HG03095 (cell line): ENCODE measurements around the gene CHST8.
"Not testable (repeated sequence)": the region's sequence is repeated elsewhere in the genome, so short reads cannot be mapped to it uniquely, and the experiment has no call there.

Source experiments
- ATAC-seq: cut with Tn5 transposase; IDR thresholded peaks from one replicate; pipeline ENCODE4 v1.9.1; 2021; ENCODE audit warnings: moderate library complexity; ENCODE audit not compliant: unreplicated experiment

The CHST8 gene

DNA sequence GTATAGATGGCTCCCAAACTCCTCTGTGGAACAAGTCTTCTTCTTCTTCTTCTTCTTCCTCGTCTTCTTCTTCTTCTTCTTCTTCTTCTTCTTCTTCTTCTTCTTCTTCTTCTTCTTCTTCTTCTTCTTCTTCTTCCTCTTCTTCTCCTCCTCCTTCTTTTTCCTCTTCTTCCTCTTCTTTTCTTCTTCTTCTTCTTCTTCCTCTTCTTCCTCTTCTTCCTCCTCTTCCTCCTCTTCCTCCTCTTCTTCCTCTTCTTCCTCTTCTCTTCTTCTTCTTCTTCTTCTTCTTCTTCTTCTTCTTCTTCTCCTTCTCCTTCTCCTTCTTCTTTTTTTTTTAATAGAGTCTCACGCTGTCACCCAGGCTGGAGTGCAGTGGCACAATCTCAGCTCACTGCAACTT lies 3.4 kb upstream of the CHST8 start:
- not testable (repeated sequence) for ATAC-seq

- ATAC-seq: no peak
These were observed 2.9 kb upstream of the CHST8 start for GRCh38 chr19:33618884-33619283.

DNA sequence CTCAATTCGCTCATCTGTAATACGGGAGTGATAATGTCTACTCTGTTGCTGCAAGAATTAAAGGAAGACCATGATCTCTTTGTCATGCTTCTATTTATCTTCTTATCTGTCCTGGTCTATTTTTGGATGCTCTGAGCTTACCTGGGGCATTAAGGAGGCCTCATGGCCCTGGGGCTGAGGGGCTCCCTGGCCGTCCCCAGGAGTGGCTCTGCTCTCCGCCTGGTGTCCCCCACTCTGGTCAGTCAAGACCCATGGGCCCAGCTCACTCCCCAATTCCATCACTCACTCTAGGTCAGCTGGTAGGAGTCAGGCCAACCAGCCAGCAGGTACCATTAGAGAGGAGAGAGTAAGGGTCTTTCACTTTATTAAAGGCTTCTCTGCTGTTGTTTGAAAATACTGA lies 1.1 kb upstream of the CHST8 start:
- no peak for ATAC-seq

DNA sequence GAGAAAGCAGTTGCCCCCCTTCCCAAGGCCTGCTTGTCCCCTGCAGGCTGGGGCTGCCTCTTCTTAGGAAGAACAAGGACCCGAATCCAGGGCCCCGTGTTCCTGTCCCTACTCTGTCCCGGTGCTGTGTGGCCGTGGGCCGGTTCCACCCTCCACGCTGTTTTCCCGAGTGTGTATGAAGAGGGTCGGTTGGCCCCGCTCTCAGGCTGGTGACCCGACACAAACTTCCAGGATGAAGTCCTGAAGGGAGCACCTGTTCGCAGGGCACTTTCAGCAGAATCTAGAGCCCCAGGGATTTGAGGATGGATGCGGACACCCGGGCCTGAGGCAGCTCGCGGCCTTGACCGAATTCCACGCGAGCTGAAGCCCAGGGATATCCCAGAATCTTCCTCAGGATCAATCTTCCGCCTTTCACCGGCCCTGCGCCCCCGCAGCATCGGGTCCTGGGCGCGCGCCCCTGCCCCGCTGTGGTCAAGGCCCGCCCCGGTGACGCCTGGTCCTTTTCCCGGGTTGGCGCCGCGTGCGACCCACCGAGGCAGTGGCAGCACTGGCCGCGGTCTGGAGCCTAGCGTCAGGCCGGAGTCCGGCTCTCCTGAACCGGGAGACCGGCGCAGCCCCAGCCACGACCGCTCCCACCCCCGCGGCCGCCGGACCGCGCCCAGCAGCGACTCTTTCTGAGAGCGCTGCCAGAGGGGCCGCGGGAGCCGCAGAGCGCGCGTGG lies 528 bp upstream of the CHST8 start:
- no peak for ATAC-seq

DNA sequence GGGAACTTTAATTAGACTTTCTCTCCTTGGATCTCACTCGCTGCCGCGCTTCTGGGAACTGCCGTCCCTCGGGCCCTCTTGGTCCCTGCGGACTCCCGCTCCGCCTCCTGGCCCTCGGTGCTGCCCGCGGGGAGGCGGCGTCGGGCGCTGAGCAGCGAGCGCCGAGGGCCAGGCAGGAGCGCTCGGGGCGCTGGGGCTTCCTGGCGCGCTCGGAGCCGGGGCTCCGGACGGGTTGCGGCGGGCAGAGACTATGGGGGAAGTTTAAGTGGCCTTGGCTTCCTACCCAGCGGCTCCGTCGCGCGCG lies 704 bp downstream of the CHST8 start:
- ATAC-seq: no peak

- no peak for ATAC-seq
These were observed 1.2 kb downstream of the CHST8 start for GRCh38 chr19:33622809-33623511.

- no peak for ATAC-seq
These were observed 2.8 kb downstream of the CHST8 start for GRCh38 chr19:33624586-33624985.

DNA sequence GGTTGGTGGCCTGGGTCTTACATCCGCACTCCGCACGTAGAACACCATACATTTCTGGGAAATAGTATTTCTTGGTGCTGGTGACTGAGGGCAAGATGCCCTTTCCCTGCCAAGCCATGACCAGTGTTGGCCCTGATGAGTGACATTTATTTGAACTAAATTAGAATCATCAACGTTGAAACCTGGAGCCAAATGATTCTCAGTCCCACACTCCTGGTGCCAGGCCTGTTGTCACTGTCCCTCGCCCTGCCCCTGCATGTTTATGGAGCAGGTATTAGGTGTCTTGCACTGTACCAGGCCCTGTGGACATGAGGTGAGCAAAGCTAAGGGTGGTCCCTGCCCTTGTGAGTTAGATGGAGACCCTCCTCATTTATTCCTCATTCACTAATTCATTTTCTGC lies 5.8 kb downstream of the CHST8 start:
- ATAC-seq: no peak

GRCh38 chr19:33627962-33628839 lies 6.4 kb downstream of the CHST8 start:
- no peak for ATAC-seq

DNA sequence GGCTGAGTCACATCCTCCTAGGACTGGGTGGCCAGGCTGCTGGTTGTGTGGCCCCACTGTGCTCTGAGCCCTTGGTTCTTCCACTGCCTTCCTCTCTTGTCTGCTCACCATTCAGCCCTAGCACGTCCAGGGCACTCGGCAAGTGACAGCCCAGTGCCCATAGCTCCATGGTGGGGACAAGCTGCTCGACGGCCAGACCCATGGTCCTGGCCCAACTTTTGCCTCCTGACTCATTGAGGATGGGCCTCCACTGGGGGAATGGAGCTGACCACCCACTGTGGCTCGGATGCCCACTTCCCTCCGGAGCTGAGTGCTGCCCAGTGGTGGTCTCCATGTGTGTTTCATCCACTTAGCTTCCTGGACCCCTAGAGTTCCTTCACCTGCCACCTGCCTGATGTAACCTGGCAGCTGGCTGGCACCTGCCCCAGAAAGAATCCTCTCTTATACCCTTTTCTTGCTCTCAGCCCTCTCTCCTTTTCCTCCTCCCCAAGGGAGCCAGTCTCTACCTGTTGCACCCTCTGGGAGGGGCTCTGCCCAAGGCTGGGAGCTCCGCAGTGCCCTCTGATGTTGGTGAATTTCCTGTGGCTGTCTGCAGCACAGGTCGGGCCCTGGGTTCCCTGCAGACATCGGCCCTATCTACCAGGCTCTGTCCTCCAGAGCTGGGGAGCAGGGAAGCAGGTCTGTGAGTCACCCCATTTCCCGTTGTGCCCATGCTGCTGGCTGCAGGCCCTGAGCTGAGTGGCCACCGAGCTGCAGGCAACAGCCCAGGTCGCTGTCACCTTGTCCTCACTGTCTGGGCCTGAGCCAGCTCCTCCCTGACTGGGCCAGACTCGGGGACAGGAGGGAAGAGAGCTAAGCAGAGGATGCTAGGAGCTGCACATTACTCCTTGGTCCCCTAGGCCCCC lies 7.4 kb downstream of the CHST8 start:
- no peak for ATAC-seq

DNA sequence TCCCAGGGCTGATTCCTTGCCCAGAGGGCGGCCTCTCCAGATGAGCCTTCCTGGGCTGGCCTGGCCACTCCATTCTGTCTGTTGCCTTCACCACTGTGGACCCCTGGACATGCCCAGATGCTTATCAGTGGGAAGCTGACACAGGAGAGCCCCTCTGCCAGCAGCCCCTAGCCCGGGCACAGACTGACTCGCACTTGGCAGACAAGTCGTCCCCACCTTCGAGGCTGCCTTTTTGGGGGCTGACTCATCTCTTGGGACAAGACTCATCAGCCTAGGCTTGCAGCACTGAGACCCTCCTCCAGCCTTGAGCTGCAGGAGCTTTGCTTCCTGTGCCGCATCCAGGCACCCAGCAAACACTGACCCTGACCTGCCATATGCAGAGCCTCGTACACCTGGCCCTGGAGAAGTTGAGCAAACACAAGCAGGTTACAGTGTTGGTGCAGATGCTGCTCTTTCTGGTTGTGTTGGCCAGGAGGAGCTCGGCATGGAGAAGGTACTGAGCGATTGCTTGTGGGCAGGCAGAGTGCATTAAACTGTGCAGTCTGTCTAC lies 8.1 kb downstream of the CHST8 start:
- ATAC-seq: no peak

GRCh38 chr19:33630880-33631608 lies 9.3 kb downstream of the CHST8 start:
- ATAC-seq: no peak

DNA sequence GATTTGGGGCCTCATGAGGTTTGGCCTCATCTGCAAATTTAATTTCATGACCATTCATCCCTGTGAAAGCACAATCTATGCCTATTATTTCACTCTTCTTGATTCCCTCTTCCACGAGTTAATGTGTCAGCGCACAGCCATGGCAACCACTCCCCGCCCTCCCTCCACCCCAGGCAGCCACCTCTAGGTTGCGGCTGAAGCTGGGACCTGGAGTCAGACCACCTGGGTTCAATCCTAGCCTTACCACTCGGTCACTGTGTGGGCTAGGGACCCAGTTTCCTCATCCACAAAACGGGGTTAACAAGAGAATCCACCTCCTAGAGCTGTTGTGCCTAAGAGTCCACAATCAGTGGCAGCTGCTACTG lies 9.8 kb downstream of the CHST8 start:
- ATAC-seq: no peak

GRCh38 chr19:33634361-33635091 lies 12.8 kb downstream of the CHST8 start:
- ATAC-seq: no peak

DNA sequence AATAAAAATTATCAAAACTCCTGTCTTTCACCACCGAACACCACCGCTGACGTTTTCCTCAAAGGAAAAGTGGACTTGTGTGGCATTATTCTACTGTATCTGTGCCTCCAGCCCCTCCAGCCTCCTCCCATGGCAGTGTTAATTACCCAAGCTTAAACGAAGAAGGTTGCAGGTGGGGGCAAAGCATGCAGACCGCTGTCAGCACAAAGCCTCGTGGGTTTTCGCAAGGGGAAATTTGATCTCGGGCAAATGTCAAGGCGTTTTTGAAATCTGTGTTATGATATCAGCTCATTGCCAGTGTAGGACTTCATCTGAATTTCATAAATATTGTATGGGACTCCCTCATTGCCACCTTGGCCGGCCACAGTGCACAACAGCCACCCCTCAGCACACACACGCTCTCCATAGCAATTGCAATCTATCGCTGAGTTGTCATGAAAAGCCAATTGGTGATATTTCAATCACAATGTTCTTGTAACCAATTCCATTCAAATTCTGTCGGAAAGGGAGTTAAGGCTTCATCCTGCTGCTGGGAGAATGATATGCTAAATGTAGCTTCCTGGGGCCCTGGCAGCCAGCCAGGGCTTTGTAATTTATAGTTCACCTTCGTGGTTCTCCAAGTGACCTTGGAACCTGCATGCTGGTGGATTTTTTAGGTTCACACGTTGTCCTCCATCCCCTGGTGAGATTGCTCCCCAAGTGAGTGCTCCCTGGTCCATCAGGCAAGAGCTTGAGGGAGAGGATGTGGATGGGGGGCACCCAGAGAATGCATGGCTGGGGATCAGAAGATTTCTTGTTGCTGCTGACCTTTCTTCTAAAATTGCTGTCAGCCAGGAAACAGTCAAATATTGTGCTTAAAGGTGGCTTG lies 16.6 kb downstream of the CHST8 start:
- no peak for ATAC-seq

- ATAC-seq: no peak
These were observed 17.4 kb downstream of the CHST8 start for GRCh38 chr19:33639035-33639681.

DNA sequence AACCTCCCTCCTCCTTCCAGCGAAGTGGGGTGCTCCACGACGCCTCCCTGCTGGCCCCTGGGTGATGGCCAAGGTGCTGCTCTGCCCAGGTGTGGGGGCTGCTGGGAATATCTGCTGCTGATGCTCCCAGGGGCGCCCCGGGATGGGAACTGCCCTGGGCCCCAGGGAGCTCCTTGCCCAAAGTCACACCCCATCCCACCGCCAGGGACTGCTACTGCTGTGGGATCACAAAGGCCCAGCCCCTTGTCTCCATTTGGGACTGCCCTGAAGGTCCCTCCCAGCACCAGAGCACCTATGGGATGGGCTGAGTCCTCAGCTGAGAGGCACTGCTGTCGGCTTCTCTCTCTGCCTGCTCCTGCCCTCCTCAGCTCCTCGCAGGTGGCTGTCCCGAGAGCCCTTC lies 19.0 kb downstream of the CHST8 start:
- no peak for ATAC-seq

DNA sequence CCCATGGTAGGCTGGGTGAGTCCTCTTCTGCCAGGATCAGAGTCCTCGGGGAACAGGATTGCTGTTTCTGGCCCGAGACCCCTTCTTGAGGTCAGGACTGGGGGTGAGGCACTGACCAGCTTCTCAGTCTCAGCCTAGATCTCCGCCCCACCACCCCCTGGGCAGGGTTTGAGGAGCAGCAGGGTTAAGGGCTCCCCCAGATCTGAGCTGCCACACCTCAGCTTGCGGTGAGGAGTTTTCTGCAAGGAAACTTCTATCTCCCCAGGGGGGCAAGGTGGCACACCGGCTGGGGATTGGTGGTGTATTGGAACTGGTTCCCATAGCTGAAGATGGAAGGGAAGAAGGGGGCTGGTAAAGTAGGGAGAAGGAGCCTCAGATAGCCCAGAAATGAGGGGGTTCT lies 19.5 kb downstream of the CHST8 start:
- no peak for ATAC-seq
